Measurements from ENCODE around the gene CRY1. TPM values are rescaled to one million over a fixed set of nuclear protein-coding genes. Genes with fewer than 3 reads are reported as not detected.

CRY1 gene
- total RNA-seq = 10 to 100 TPM; 14.0 to 95.1 (median 47.3) TPM
- polyA plus RNA-seq = 10 to 100 TPM in 1 of 3 donors, 1 to 10 TPM in 2; 3.6 to 17.3 (median 8.8) TPM
- long read RNA-seq, donor 1, transcript CRY1-201 (13 exons, 3,267 nt) = major isoform, 5 of 5 reads
- long read RNA-seq, donor 1, partial matches to known transcripts = 0 of 5 reads
- long read RNA-seq, donor 1, other reads (novel, unspliced or antisense) = 0 of 5 reads
- long read RNA-seq, donor 2, transcript CRY1-201 (13 exons, 3,267 nt) = major isoform, 5 of 23 reads
- long read RNA-seq, donor 2, partial matches to known transcripts = 18 of 23 reads
- long read RNA-seq, donor 2, other reads (novel, unspliced or antisense) = 0 of 23 reads
- long read RNA-seq, donor 3 = 0 reads
- long read RNA-seq, donor 4, partial matches to known transcripts = 0 of 2 reads
- long read RNA-seq, donor 4, other reads (novel, unspliced or antisense) = 0 of 2 reads
- long read RNA-seq, donor 5, partial matches to known transcripts = 7 of 7 reads
- long read RNA-seq, donor 5, other reads (novel, unspliced or antisense) = 0 of 7 reads
- long read RNA-seq, donor 6, transcript CRY1-201 (13 exons, 3,267 nt) = major isoform, 8 of 36 reads
- long read RNA-seq, donor 6, partial matches to known transcripts = 28 of 36 reads
- long read RNA-seq, donor 6, other reads (novel, unspliced or antisense) = 0 of 36 reads
- long read RNA-seq, donor 7, transcript CRY1-201 (13 exons, 3,267 nt) = major isoform, 6 of 19 reads
- long read RNA-seq, donor 7, partial matches to known transcripts = 13 of 19 reads
- long read RNA-seq, donor 7, other reads (novel, unspliced or antisense) = 0 of 19 reads
- long read RNA-seq, donor 8, partial matches to known transcripts = 12 of 14 reads
- long read RNA-seq, donor 8, other reads (novel, unspliced or antisense) = 0 of 14 reads
- long read RNA-seq, donor 9, partial matches to known transcripts = 24 of 26 reads
- long read RNA-seq, donor 9, other reads (novel, unspliced or antisense) = 0 of 26 reads
- long read RNA-seq, donor 10, partial matches to known transcripts = 5 of 5 reads
- long read RNA-seq, donor 10, other reads (novel, unspliced or antisense) = 0 of 5 reads

- H3K27me3 ChIP-seq = no peaks in the 10 kb centered on the region
- DNase-seq = peak; percentile 96 to 99
- H3K4me1 ChIP-seq = peaks cover 0 to 40% (median 28%) of the 10 kb centered on the region in 4 donors
- peak within 1 kb of the TSS; percentile 80 to 93 (median 87) for H3K4me3 ChIP-seq
- intact Hi-C loops (cut with DNase I; ENCODE audit: low total_unique reads) = no loop called here
- H3K36me3 ChIP-seq = no peaks in the 10 kb centered on the region
- 0 to 1% (median 1%) methylated on average over 29 to 74 of the region's 74 CpGs for whole genome bisulfite sequencing, 5 donors
- no peaks in the 10 kb centered on the region for H3K9me3 ChIP-seq
- peak in 2 of 4 donors; percentile 59 to 95 for TF ChIP-seq POLR2A (IDR thresholded peaks at IDR 0.05)
- peak; percentile 85 to 93 (median 86) for TF ChIP-seq POLR2AphosphoS5 (IDR thresholded peaks at IDR 0.05)
- no peak for TF ChIP-seq EP300 (IDR thresholded peaks at IDR 0.05)
- peak within 1 kb of the TSS; percentile 98 to 99 (median 99) for H3K27ac ChIP-seq
Observed at GRCh38 chr12:107093417-107094182, at the start of gene CRY1. Gene CRY1, minus strand, starts transcription at chr12:107093549. Its CDS starts 588 bp downstream, at chr12:107092961.

- WGBS, 5 donors = 50 to 90% (median 81%) methylated on average over 1 of the region's 1 CpG
- Histone ChIP-seq H3K4me1 (no peaks in the 10 kb centered on the region), H3K36me3 (no peaks in the 10 kb centered on the region), H3K4me3 (no peak overlapping the region), H3K9me3 (no peaks in the 10 kb centered on the region), H3K27ac (no peak overlapping the region), H3K27me3 (no peaks in the 10 kb centered on the region)
- TF ChIP-seq CTCF (IDR thresholded peaks at IDR 0.05) = no peak
- TF ChIP-seq POLR2A (IDR thresholded peaks at IDR 0.05) = no peak
- no peak for TF ChIP-seq EP300 (IDR thresholded peaks at IDR 0.05)
- TF ChIP-seq POLR2AphosphoS5 (IDR thresholded peaks at IDR 0.05) = no peak
- DNase-seq = no peak
- intact Hi-C loops (cut with DNase I; ENCODE audit: low total_unique reads) = loop anchor here (5.0 kb wide), 1 partner anchor 468 kb away; no protein-coding TSS in a partner anchor
Observed at GRCh38 chr12:107139787-107140186, 46.4 kb upstream of the CRY1 start.

- intact Hi-C loops (cut with DNase I; ENCODE audit: low total_unique reads) = loop anchor here (5.0 kb wide), 1 partner anchor 468 kb away; no protein-coding TSS in a partner anchor
- Histone ChIP-seq H3K27ac (no peak overlapping the region), H3K4me3 (no peak overlapping the region), H3K4me1 (no peaks in the 10 kb centered on the region), H3K36me3 (no peaks in the 10 kb centered on the region), H3K27me3 (no peaks in the 10 kb centered on the region), H3K9me3 (no peaks in the 10 kb centered on the region)
- TF ChIP-seq POLR2AphosphoS5 (IDR thresholded peaks at IDR 0.05) (no peak), EP300 (IDR thresholded peaks at IDR 0.05) (no peak), CTCF (IDR thresholded peaks at IDR 0.05) (no peak), POLR2A (IDR thresholded peaks at IDR 0.05) (no peak)
- WGBS, 5 donors = 75 to 93% (median 85%) methylated on average over 3 of the region's 3 CpGs
- no peak for DNase-seq
Observed at GRCh38 chr12:107138990-107139389, 45.6 kb upstream of the CRY1 start.

- Histone ChIP-seq H3K36me3 (no peaks in the 10 kb centered on the region), H3K9me3 (no peaks in the 10 kb centered on the region), H3K27ac (no peak overlapping the region), H3K4me3 (no peak overlapping the region), H3K27me3 (no peaks in the 10 kb centered on the region), H3K4me1 (peaks cover 0 to 5% (median 0%) of the 10 kb centered on the region in 4 donors)
- intact Hi-C loops (cut with DNase I; ENCODE audit: low total_unique reads) = loop anchor here (5.0 kb wide), 1 partner anchor 472 kb away; no protein-coding TSS in a partner anchor
- no peak for TF ChIP-seq EP300 (IDR thresholded peaks at IDR 0.05)
- TF ChIP-seq POLR2AphosphoS5 (IDR thresholded peaks at IDR 0.05) = no peak
- no peak for TF ChIP-seq POLR2A (IDR thresholded peaks at IDR 0.05)
- WGBS, 5 donors = 82 to 96% (median 92%) methylated on average over 2 of the region's 2 CpGs
- DNase-seq = no peak
Observed at GRCh38 chr12:107135177-107135576, 41.8 kb upstream of the CRY1 start.

Measured in stomach (tissue), 19 donors.